Measurements from ENCODE around the gene LAMA2. TPM values are rescaled to one million over a fixed set of nuclear protein-coding genes. Genes with fewer than 3 reads are reported as not detected.

Gene LAMA2
- total RNA-seq, 1 donor from 2014 or later = 18.0 TPM

DNA sequence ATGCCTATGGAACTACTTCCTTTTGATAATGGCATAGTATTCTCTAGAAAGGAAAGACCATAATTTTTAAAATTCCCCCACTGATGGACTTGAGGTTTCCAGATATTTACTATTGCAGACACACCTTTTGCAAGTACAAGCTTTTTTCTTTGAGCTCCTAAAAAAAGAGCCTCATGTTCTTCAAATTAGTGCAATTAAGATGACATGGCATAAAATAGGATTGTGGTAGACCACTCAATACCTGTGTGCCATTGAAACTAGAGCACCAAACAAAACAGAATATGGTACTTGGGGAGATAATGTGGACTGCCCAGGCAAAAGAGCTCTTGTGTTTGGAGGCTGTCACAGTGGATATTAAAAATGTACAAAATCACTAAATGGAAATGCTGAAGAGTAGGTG lies 19.0 kb upstream of the LAMA2 start:
- Mint-ChIP-seq H3K27ac (ENCODE audit: unreplicated experiment) (no peak overlapping the region), H3K36me3 (ENCODE audit: unreplicated experiment) (no peaks in the 10 kb centered on the region), H3K4me1 (ENCODE audit: unreplicated experiment) (no peaks in the 10 kb centered on the region), H3K9me3 (ENCODE audit: unreplicated experiment) (peaks cover 10% of the 10 kb centered on the region), H3K4me3 (ENCODE audit: unreplicated experiment) (no peak overlapping the region), H3K27me3 (ENCODE audit: unreplicated experiment) (peaks cover 24% of the 10 kb centered on the region)
- TF ChIP-seq, protein P1, sequence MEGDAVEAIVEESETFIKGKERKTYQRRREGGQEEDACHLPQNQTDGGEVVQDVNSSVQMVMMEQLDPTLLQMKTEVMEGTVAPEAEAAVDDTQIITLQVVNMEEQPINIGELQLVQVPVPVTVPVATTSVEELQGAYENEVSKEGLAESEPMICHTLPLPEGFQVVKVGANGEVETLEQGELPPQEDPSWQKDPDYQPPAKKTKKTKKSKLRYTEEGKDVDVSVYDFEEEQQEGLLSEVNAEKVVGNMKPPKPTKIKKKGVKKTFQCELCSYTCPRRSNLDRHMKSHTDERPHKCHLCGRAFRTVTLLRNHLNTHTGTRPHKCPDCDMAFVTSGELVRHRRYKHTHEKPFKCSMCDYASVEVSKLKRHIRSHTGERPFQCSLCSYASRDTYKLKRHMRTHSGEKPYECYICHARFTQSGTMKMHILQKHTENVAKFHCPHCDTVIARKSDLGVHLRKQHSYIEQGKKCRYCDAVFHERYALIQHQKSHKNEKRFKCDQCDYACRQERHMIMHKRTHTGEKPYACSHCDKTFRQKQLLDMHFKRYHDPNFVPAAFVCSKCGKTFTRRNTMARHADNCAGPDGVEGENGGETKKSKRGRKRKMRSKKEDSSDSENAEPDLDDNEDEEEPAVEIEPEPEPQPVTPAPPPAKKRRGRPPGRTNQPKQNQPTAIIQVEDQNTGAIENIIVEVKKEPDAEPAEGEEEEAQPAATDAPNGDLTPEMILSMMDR (IDR thresholded peaks at IDR 0.05) = no peak
- no peak for DNase-seq (ENCODE audit: extremely low spot score, unreplicated experiment)

DNA sequence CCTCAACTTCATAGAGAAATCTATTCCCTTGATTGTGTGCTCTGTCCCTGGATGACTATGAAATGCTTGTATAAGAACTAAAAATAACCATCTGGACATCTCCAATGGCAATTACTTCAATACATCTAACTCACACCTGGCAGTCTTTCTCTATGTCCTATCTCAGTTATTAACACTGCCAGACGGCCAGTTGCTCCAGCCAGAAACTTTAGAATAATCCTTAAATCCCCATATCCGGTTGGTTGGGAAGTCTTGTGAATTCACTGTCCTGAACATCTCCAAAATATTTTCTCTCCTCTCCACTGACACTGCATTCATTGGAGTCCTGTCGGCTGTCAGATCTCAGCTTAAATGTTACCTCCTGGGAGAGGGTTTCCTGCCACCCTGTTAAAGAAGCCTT lies 12.2 kb upstream of the LAMA2 start:
- no peak overlapping the region for H3K4me3 Mint-ChIP-seq (ENCODE audit: unreplicated experiment)
- H3K4me1 Mint-ChIP-seq (ENCODE audit: unreplicated experiment) = no peaks in the 10 kb centered on the region
- H3K27me3 Mint-ChIP-seq (ENCODE audit: unreplicated experiment) = peaks cover 11% of the 10 kb centered on the region
- no peaks in the 10 kb centered on the region for H3K36me3 Mint-ChIP-seq (ENCODE audit: unreplicated experiment)
- no peak for DNase-seq (ENCODE audit: extremely low spot score, unreplicated experiment)
- no peak overlapping the region for H3K27ac Mint-ChIP-seq (ENCODE audit: unreplicated experiment)
- TF ChIP-seq, protein P1 (IDR thresholded peaks at IDR 0.05) = no peak
- H3K9me3 Mint-ChIP-seq (ENCODE audit: unreplicated experiment) = no peaks in the 10 kb centered on the region

DNA sequence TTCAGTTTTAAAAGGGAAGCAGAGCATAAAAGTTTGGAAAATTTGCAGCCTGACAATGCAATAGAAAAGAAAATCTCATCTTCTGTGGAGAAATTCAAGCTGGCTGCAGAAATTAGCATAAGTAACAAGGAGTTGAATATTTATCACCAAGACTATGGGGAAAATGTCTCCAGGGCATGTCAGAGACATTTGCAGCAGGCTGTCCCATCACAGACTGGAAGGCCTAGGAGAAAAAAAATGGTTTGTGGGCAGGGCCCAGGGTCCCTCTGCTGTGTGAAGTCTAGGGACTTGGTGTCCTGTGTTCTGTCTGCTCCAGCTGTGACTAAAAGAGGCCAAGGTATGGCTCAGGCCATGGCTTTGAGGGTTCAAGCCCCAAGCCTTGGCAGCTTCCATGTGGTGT lies 8.1 kb upstream of the LAMA2 start:
- Mint-ChIP-seq H3K27me3 (ENCODE audit: unreplicated experiment) (peaks cover 7% of the 10 kb centered on the region), H3K27ac (ENCODE audit: unreplicated experiment) (no peak overlapping the region), H3K9me3 (ENCODE audit: unreplicated experiment) (no peaks in the 10 kb centered on the region), H3K4me3 (ENCODE audit: unreplicated experiment) (no peak overlapping the region), H3K36me3 (ENCODE audit: unreplicated experiment) (no peaks in the 10 kb centered on the region), H3K4me1 (ENCODE audit: unreplicated experiment) (no peaks in the 10 kb centered on the region)
- TF ChIP-seq, protein P1 (IDR thresholded peaks at IDR 0.05) = no peak
- no peak for DNase-seq (ENCODE audit: extremely low spot score, unreplicated experiment)

DNA sequence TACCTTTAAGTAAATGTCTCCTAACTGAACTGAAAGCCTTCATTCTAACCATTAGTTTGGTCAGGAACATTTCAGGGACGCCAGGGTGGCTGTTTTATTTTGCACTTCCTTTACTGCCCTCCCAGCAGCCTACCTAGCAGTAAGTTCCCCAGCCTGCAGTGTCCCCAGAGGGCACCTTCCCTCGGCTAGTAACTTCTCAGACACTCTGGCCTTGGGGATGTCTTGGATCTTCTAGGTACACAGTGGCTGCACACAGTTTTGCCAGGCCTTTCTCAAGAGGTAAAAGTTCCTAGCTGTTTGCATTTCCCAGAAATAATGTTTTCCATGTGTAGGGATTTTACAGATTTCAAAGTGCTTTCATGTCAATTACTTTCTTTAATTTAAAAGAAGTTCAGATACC lies 378 bp upstream of the LAMA2 start:
- H3K27ac Mint-ChIP-seq (ENCODE audit: unreplicated experiment) = peak overlapping the region; percentile 14
- TF ChIP-seq, protein P1 (IDR thresholded peaks at IDR 0.05) = no peak
- peak overlapping the region; percentile 70 for H3K4me3 Mint-ChIP-seq (ENCODE audit: unreplicated experiment)
- H3K4me1 Mint-ChIP-seq (ENCODE audit: unreplicated experiment) = peaks cover 13% of the 10 kb centered on the region
- no peaks in the 10 kb centered on the region for H3K9me3 Mint-ChIP-seq (ENCODE audit: unreplicated experiment)
- no peaks in the 10 kb centered on the region for H3K36me3 Mint-ChIP-seq (ENCODE audit: unreplicated experiment)
- peaks cover 18% of the 10 kb centered on the region for H3K27me3 Mint-ChIP-seq (ENCODE audit: unreplicated experiment)
- DNase-seq (ENCODE audit: extremely low spot score, unreplicated experiment) = no peak

DNA sequence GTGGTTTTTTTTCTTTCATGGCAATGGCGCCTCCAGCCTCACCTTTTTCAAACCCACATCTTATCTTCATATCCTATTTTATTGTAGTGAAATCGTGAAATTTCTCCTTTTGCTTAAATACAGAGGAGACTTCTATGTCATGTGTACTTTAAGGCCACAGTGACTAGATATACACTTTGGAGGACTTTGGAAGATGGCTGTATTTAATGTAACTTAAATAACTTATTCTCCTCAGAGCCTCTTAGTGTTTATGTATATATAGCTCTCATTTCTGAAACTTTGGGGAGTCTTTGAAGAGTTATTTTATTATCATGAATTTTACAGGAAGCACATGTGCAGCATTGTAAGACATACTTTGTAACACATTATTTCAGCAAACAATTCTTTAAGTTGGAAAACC lies 968 bp downstream of the LAMA2 start:
- Mint-ChIP-seq H3K27ac (ENCODE audit: unreplicated experiment) (no peak overlapping the region), H3K9me3 (ENCODE audit: unreplicated experiment) (no peaks in the 10 kb centered on the region), H3K36me3 (ENCODE audit: unreplicated experiment) (no peaks in the 10 kb centered on the region), H3K27me3 (ENCODE audit: unreplicated experiment) (peaks cover 24% of the 10 kb centered on the region), H3K4me1 (ENCODE audit: unreplicated experiment) (peaks cover 13% of the 10 kb centered on the region), H3K4me3 (ENCODE audit: unreplicated experiment) (no peak overlapping the region)
- TF ChIP-seq, protein P1 (IDR thresholded peaks at IDR 0.05) = no peak
- DNase-seq (ENCODE audit: extremely low spot score, unreplicated experiment) = no peak

Measured in osteocyte (in vitro differentiated cells).